ENCODE data around the gene NPAS2.

- TF ChIP-seq TARDBP (IDR thresholded peaks at IDR 0.05), result no peak
- TF ChIP-seq FOXM1 (IDR thresholded peaks at IDR 0.05; ENCODE audit: borderline replicate concordance), result no peak
Observed at GRCh38 chr2:100813527-100813926, 6.4 kb upstream of the NPAS2 start.

All from HEK293T (cell line).